HepG2 (cell line): Measurements from ENCODE around the gene TEX30. TPM values are rescaled to one million over a fixed set of nuclear protein-coding genes. Genes with fewer than 3 reads are reported as not detected.

ENCODE experiments used
- HDAC1 ChIP-seq: sonication (generic); formaldehyde crosslinking; IDR thresholded peaks from 2 replicates; pipeline ENCODE4 v1.5.1; 2020; ENCODE audit warnings: mild to moderate bottlenecking, missing genetic modification reagents
- KAT7 ChIP-seq: IDR thresholded peaks from 2 replicates; pipeline ENCODE4 v1.6.1; 2018; ENCODE audit warnings: borderline replicate concordance, missing compliant biosample characterization
- KDM3A ChIP-seq: IDR thresholded peaks from 2 replicates; pipeline ENCODE4 v1.6.1; 2018; ENCODE audit warnings: low read depth, missing compliant biosample characterization
- KDM5B ChIP-seq: sonication (generic); formaldehyde crosslinking; IDR thresholded peaks from 2 replicates; pipeline ENCODE4 v1.4.0; 2020; ENCODE audit warnings: missing genetic modification reagents, mild to moderate bottlenecking, borderline replicate concordance
- KIAA2018 ChIP-seq: sonication (generic); formaldehyde crosslinking; IDR thresholded peaks from 2 replicates; pipeline ENCODE4 v1.5.0; 2020; ENCODE audit warnings: mild to moderate bottlenecking, missing genetic modification reagents, borderline replicate concordance
- NCOA2 ChIP-seq: sonication (generic); formaldehyde crosslinking; IDR thresholded peaks from 2 replicates; pipeline ENCODE4 v1.8.0; 2022; ENCODE audit warnings: inconsistent platforms
- NR2F2 ChIP-seq: IDR thresholded peaks from 2 replicates; pipeline ENCODE4 v1.6.1; 2012; ENCODE audit warnings: low read depth, inconsistent platforms, borderline replicate concordance
- SOX6 ChIP-seq, 2 experiments: fragments of 450-650 bp in 1 of 2; sonication (generic) in 1 of 2; formaldehyde crosslinking in 1 of 2; IDR thresholded peaks; 2 replicates each; pipeline versions ENCODE4 v1.4.0 to v1.6.1; 2017 to 2020; ENCODE audit warnings: antibody characterized with exemption in 1 of 2, mild to moderate bottlenecking in 1 of 2, missing genetic modification reagents in 1 of 2
- TOPORS ChIP-seq: sonication (generic); formaldehyde crosslinking; IDR thresholded peaks from 2 replicates; pipeline ENCODE4 v1.8.0; 2023; ENCODE audit warnings: mild to moderate bottlenecking, missing genetic modification reagents
- ZFP41 ChIP-seq: sonication (generic); formaldehyde crosslinking; IDR thresholded peaks from 2 replicates; pipeline ENCODE4 v1.4.0; 2020; ENCODE audit warnings: mild to moderate bottlenecking, missing genetic modification reagents, borderline replicate concordance
- ZFY ChIP-seq: sonication (generic); formaldehyde crosslinking; IDR thresholded peaks from 2 replicates; pipeline ENCODE4 v1.4.0; 2020; ENCODE audit warnings: missing genetic modification reagents
- ZNF205 ChIP-seq: IDR thresholded peaks from 2 replicates; pipeline ENCODE4 v1.6.1; 2018; ENCODE audit warnings: missing biosample characterization, missing genetic modification reagents
- ZNF564 ChIP-seq: sonication (generic); formaldehyde crosslinking; IDR thresholded peaks from 2 replicates; pipeline ENCODE4 v1.8.1; 2023; ENCODE audit warnings: mild to moderate bottlenecking, missing genetic modification reagents
- ZNF784 ChIP-seq: sonication (generic); formaldehyde crosslinking; IDR thresholded peaks from 2 replicates; pipeline ENCODE4 v1.5.1; 2020; ENCODE audit warnings: missing genetic modification reagents, mild to moderate bottlenecking, borderline replicate concordance
- ZZZ3 ChIP-seq: sonication (generic); formaldehyde crosslinking; IDR thresholded peaks from 2 replicates; pipeline ENCODE4 v1.4.0; 2020; ENCODE audit warnings: missing genetic modification reagents, mild to moderate bottlenecking, borderline replicate concordance
- polyA plus RNA-seq, 8 experiments: library from polyadenylated mRNA; depleted of rRNA in 3 of 8; stranded (reverse) in 7 of 8; unstranded in 1 of 8; fragments of >200 nt; fragmentation: Illumina TruSeq in 4 of 8; extraction: Trizol in 4 of 8; gene quantifications; 2 replicates each; pipeline versions ENCODE4 v1.2.1 to v1.2.3, GENCODE V29; 2011 to 2016; ENCODE audit warnings: low read depth in 4 of 8, missing spikeins in 1 of 8, mixed read lengths in 1 of 8; ENCODE audit not compliant: insufficient read depth in 1 of 8
- total RNA-seq, 5 experiments: library from RNA; depleted of rRNA; stranded (reverse); fragments of >200 nt; fragmentation: Illumina TruSeq; extraction: Trizol; gene quantifications; 2 replicates each; pipeline ENCODE4 v1.2.3, GENCODE V29; 2016; ENCODE audit warnings: low read depth in 1 of 5
- TF ChIP-seq, protein P1 (sequence below): sonication (generic); formaldehyde crosslinking; IDR thresholded peaks from 2 replicates; pipeline ENCODE4 v1.5.0; 2020; ENCODE audit warnings: mild to moderate bottlenecking, missing genetic modification reagents, borderline replicate concordance
- TF ChIP-seq, protein P2 (sequence below): sonication (generic); formaldehyde crosslinking; IDR thresholded peaks from 2 replicates; pipeline ENCODE4 v1.4.0; 2020; ENCODE audit warnings: mild to moderate bottlenecking, missing genetic modification reagents

TEX30 gene
- total and polyA plus RNA-seq, 2 of the 13 experiments (the other 11 are each of a cell fraction or from before 2014, with no cell fraction given): 0.60 to 1.2 TPM

- TF ChIP-seq SOX6 (IDR thresholded peaks at IDR 0.05): no peak
- TF ChIP-seq SOX6 (CRISPR knock-in tag; IDR thresholded peaks at IDR 0.05): no peak; the same call in 1 of the 2 replicates
- TF ChIP-seq KDM5B (CRISPR knock-in tag): peak; percentile 55; the same call in 1 of the 2 replicates
- no peak for TF ChIP-seq KIAA2018 (CRISPR knock-in tag)
- TF ChIP-seq, protein P1, sequence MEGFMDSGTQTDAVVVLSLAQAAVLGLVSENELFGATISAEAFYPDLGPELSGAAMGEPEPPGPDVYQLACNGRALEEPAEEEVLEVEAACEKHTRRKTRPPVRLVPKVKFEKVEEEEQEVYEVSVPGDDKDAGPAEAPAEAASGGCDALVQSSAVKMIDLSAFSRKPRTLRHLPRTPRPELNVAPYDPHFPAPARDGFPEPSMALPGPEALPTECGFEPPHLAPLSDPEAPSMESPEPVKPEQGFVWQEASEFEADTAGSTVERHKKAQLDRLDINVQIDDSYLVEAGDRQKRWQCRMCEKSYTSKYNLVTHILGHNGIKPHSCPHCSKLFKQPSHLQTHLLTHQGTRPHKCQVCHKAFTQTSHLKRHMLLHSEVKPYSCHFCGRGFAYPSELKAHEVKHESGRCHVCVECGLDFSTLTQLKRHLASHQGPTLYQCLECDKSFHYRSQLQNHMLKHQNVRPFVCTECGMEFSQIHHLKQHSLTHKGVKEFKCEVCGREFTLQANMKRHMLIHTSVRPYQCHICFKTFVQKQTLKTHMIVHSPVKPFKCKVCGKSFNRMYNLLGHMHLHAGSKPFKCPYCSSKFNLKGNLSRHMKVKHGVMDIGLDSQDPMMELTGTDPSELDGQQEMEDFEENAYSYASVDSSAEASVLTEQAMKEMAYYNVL (CRISPR knock-in tag): peak; percentile 33; the same call in 1 of the 2 replicates
- peak; percentile 4; the same call in 1 of the 2 replicates for TF ChIP-seq KDM3A (CRISPR knock-in tag)
- peak; percentile 80; the same call in 1 of the 2 replicates for TF ChIP-seq TOPORS
- TF ChIP-seq ZNF205 (CRISPR knock-in tag): 0 out of 2 replicates have a peak, but pooled peaks have one; percentile 61
- peak; percentile 96 for TF ChIP-seq ZFY (CRISPR knock-in tag)
- no peak for TF ChIP-seq ZZZ3 (CRISPR knock-in tag)
- peak; percentile 74; the same call in 1 of the 2 replicates for TF ChIP-seq ZNF564
- peak; percentile 48; the same call in 1 of the 2 replicates for TF ChIP-seq ZNF784 (CRISPR knock-in tag)
- no peak for TF ChIP-seq NCOA2
- TF ChIP-seq KAT7: peak; percentile 93
- peak; percentile 61 for TF ChIP-seq HDAC1 (CRISPR knock-in tag)
- TF ChIP-seq NR2F2: no peak
- no peak for TF ChIP-seq ZFP41 (CRISPR knock-in tag)
- TF ChIP-seq, protein P2, sequence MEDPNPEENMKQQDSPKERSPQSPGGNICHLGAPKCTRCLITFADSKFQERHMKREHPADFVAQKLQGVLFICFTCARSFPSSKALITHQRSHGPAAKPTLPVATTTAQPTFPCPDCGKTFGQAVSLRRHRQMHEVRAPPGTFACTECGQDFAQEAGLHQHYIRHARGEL (CRISPR knock-in tag): no peak
Observed at GRCh38 chr13:102800145-102801041, 26.8 kb upstream of the TEX30 start (continued).
